Osteoblast (primary cell): ENCODE results near the gene COL18A1. TPM values are rescaled to one million over a fixed set of nuclear protein-coding genes. Genes with fewer than 3 reads are reported as not detected.

Experiments used
- DNase-seq: peaks from one replicate; pipeline ENCODE4 v3.0.0; 2011; ENCODE audit warnings: low spot score, mixed read lengths; ENCODE audit not compliant: insufficient read length; ENCODE audit errors: missing footprints
- H2AFZ ChIP-seq: 2 replicates; pipeline ENCODE4 v1.6.0; 2011; ENCODE audit warnings: mild to moderate bottlenecking, low read length
- H3K27ac ChIP-seq: 2 replicates; pipeline ENCODE4 v1.5.1; 2011; ENCODE audit warnings: mild to moderate bottlenecking, low read depth, low read length, moderate library complexity
- H3K27me3 ChIP-seq: 2 replicates; pipeline ENCODE4 v1.6.0; 2012; ENCODE audit warnings: mild to moderate bottlenecking, control low read depth, inconsistent platforms, low read length, moderate library complexity; ENCODE audit not compliant: insufficient read depth
- H3K36me3 ChIP-seq: 2 replicates; pipeline ENCODE4 v1.5.1; 2011; ENCODE audit warnings: mild to moderate bottlenecking, low read length, control low read depth, moderate library complexity; ENCODE audit not compliant: insufficient read depth
- H3K4me1 ChIP-seq: 2 replicates; pipeline ENCODE4 v1.5.1; 2011; ENCODE audit warnings: mild to moderate bottlenecking, low read length, control low read depth, moderate library complexity; ENCODE audit not compliant: insufficient read depth
- H3K4me2 ChIP-seq: 2 replicates; pipeline ENCODE4 v1.6.0; 2011; ENCODE audit warnings: mild to moderate bottlenecking, low read length; ENCODE audit not compliant: insufficient read depth
- H3K4me3 ChIP-seq: fragments of 200-600 bp; sonication (generic); 3 replicates; pipeline ENCODE4 v1.5.1; 2012; ENCODE audit warnings: mild to moderate bottlenecking, low read length, inconsistent platforms; ENCODE audit not compliant: insufficient read depth
- H3K79me2 ChIP-seq: 2 replicates; pipeline ENCODE4 v1.6.0; 2012; ENCODE audit warnings: mild to moderate bottlenecking, low read length, control low read depth, inconsistent platforms; ENCODE audit not compliant: insufficient read depth
- H3K9me3 ChIP-seq: 2 replicates; pipeline ENCODE4 v1.5.1; 2011; ENCODE audit warnings: low read depth, low read length, control low read depth
- H4K20me1 ChIP-seq: 2 replicates; pipeline ENCODE4 v1.6.0; 2012; ENCODE audit warnings: mild to moderate bottlenecking, low read length, control low read depth; ENCODE audit not compliant: insufficient read depth
- CTCF ChIP-seq: IDR thresholded peaks from 2 replicates; pipeline ENCODE4 v1.5.1; 2011; ENCODE audit warnings: mild to moderate bottlenecking, low read depth, low read length, moderate library complexity; ENCODE audit errors: extremely low read depth
- total RNA-seq: library from RNA; depleted of rRNA; stranded (reverse); fragments of >200 nt; gene quantifications from 2 replicates; pipeline ENCODE4 v1.2.3, GENCODE V29; 2012

COL18A1 gene
- total RNA-seq, 1 donor = 8.3 TPM

GRCh38 chr21:45453308-45453950 is 48.5 kb downstream of the COL18A1 start:
- no peak overlapping the region for H2AFZ ChIP-seq
- no peaks in the 10 kb centered on the region for H3K9me3 ChIP-seq
- TF ChIP-seq CTCF = no peak
- peaks cover 17% of the 10 kb centered on the region for H3K4me1 ChIP-seq
- peaks cover 5% of the 10 kb centered on the region for H3K27me3 ChIP-seq
- no peak overlapping the region for H3K4me2 ChIP-seq
- H3K36me3 ChIP-seq = no peaks in the 10 kb centered on the region
- no peak overlapping the region for H3K4me3 ChIP-seq
- no peaks in the 10 kb centered on the region for H3K79me2 ChIP-seq
- peak; percentile 73 for DNase-seq
- no peaks in the 10 kb centered on the region for H4K20me1 ChIP-seq
- no peak overlapping the region for H3K27ac ChIP-seq

GRCh38 chr21:45454060-45454925 is 49.3 kb downstream of the COL18A1 start:
- H3K27me3 ChIP-seq = peaks cover 5% of the 10 kb centered on the region
- H3K4me3 ChIP-seq = peak overlapping the region; percentile 52
- peaks cover 17% of the 10 kb centered on the region for H3K4me1 ChIP-seq
- DNase-seq = peak; percentile 84
- peak overlapping the region; percentile 33 for H3K27ac ChIP-seq
- no peak overlapping the region for H2AFZ ChIP-seq
- H4K20me1 ChIP-seq = no peaks in the 10 kb centered on the region
- no peaks in the 10 kb centered on the region for H3K79me2 ChIP-seq
- no peaks in the 10 kb centered on the region for H3K36me3 ChIP-seq
- TF ChIP-seq CTCF = no peak
- H3K9me3 ChIP-seq = no peaks in the 10 kb centered on the region
- peak overlapping the region; percentile 81 for H3K4me2 ChIP-seq

GRCh38 chr21:45454926-45455673 is 50.1 kb downstream of the COL18A1 start:
- H3K9me3 ChIP-seq = no peaks in the 10 kb centered on the region
- H3K36me3 ChIP-seq = no peaks in the 10 kb centered on the region
- no peaks in the 10 kb centered on the region for H3K79me2 ChIP-seq
- peaks cover 20% of the 10 kb centered on the region for H3K4me1 ChIP-seq
- H2AFZ ChIP-seq = peak overlapping the region; percentile 67
- no peaks in the 10 kb centered on the region for H4K20me1 ChIP-seq
- DNase-seq = peak; percentile 99
- H3K27me3 ChIP-seq = peaks cover 5% of the 10 kb centered on the region
- H3K4me3 ChIP-seq = peak overlapping the region; percentile 52
- TF ChIP-seq CTCF = no peak
- peak overlapping the region; percentile 33 for H3K27ac ChIP-seq
- H3K4me2 ChIP-seq = peak overlapping the region; percentile 81
